ENCODE data around the gene OCLN.

The OCLN gene

GRCh38 chr5:69516769-69517168 lies 24.2 kb downstream of the OCLN start:
- no peak overlapping the region for H3K4me3 ChIP-seq (ENCODE audit: control insufficient read depth, low read depth, low read length)
- TF ChIP-seq CTCF (conservative IDR thresholded peaks at IDR 0.05; ENCODE audit: control insufficient read depth, insufficient read depth, low read depth, low read length) = no peak
- DNase-seq (ENCODE audit: low read depth) = no peak

GRCh38 chr5:69517763-69518212 lies 25.2 kb downstream of the OCLN start:
- peak; percentile 67 for DNase-seq (ENCODE audit: low read depth)
- TF ChIP-seq CTCF (conservative IDR thresholded peaks at IDR 0.05; ENCODE audit: control insufficient read depth, insufficient read depth, low read depth, low read length) = no peak
- H3K4me3 ChIP-seq (ENCODE audit: control insufficient read depth, low read depth, low read length) = no peak overlapping the region

- no peak overlapping the region for H3K4me3 ChIP-seq (ENCODE audit: control insufficient read depth, low read depth, low read length)
- no peak for TF ChIP-seq CTCF (conservative IDR thresholded peaks at IDR 0.05; ENCODE audit: control insufficient read depth, insufficient read depth, low read depth, low read length)
- DNase-seq (ENCODE audit: low read depth) = no peak
These were observed 26.7 kb downstream of the OCLN start for GRCh38 chr5:69519285-69519684.

GRCh38 chr5:69522035-69522434 lies 29.4 kb downstream of the OCLN start:
- TF ChIP-seq CTCF (conservative IDR thresholded peaks at IDR 0.05; ENCODE audit: control insufficient read depth, insufficient read depth, low read depth, low read length) = no peak
- no peak for DNase-seq (ENCODE audit: low read depth)
- no peak overlapping the region for H3K4me3 ChIP-seq (ENCODE audit: control insufficient read depth, low read depth, low read length)

GRCh38 chr5:69525490-69525889 lies 32.9 kb downstream of the OCLN start:
- no peak for DNase-seq (ENCODE audit: low read depth)
- TF ChIP-seq CTCF (conservative IDR thresholded peaks at IDR 0.05; ENCODE audit: control insufficient read depth, insufficient read depth, low read depth, low read length) = no peak
- H3K4me3 ChIP-seq (ENCODE audit: control insufficient read depth, low read depth, low read length) = no peak overlapping the region

GRCh38 chr5:69526660-69527059 lies 34.1 kb downstream of the OCLN start:
- no peak overlapping the region for H3K4me3 ChIP-seq (ENCODE audit: control insufficient read depth, low read depth, low read length)
- TF ChIP-seq CTCF (conservative IDR thresholded peaks at IDR 0.05; ENCODE audit: control insufficient read depth, insufficient read depth, low read depth, low read length) = no peak
- no peak for DNase-seq (ENCODE audit: low read depth)

GRCh38 chr5:69527128-69527770 lies 34.7 kb downstream of the OCLN start:
- no peak for TF ChIP-seq CTCF (conservative IDR thresholded peaks at IDR 0.05; ENCODE audit: control insufficient read depth, insufficient read depth, low read depth, low read length)
- H3K4me3 ChIP-seq (ENCODE audit: control insufficient read depth, low read depth, low read length) = no peak overlapping the region
- no peak for DNase-seq (ENCODE audit: low read depth)
